HepG2 (cell line): ENCODE data around the gene FRMD5. TPM values are rescaled to one million over a fixed set of nuclear protein-coding genes. Genes with fewer than 3 reads are reported as not detected.

ENCODE experiments used
- ATAC-seq: fragments of 200-7000 bp; cut with Tn5 transposase; 3 replicates; pipeline ENCODE4 v1.9.1; 2020; ENCODE audit warnings: mild to moderate bottlenecking, moderate library complexity
- BruUV-seq: library from RNA; stranded (reverse); fragments of 400-500 nt; replicated peaks from 2 replicates; lab custom pipeline; 2021; lab: Mats Ljungman, UMichigan
- CTCF ChIA-PET: fragments of 300-600 bp; formaldehyde crosslinking; extraction: SDS; loops from one replicate; lab custom pipeline; 2021; ENCODE audit warnings: low total read pairs, inconsistent platforms, low intra/inter-chr PET ratio; lab: Yijun Ruan, JAX
- POLR2A ChIA-PET: fragments of 350-600 bp; sonication (Branson Sonifier 250); formaldehyde crosslinking; loops from one replicate; lab custom pipeline; 2020; ENCODE audit warnings: antibody characterized with exemption, inconsistent platforms; lab: Yijun Ruan, JAX
- DNase-seq: peaks from one replicate; pipeline ENCODE4 v3.0.0-alpha.2; 2015; ENCODE audit warnings: low spot score
- FAIRE-seq: peaks from 3 replicates; lab custom pipeline; 2011; peaks lifted over from hg19 to GRCh38; lab: Jason Lieb, UNC
- H2AFZ ChIP-seq: one replicate; pipeline ENCODE4 v1.6.1; 2011; ENCODE audit warnings: low read length, inconsistent platforms
- H3K27ac ChIP-seq: fragments of 300-600 bp; 3 replicates; pipeline ENCODE4 v1.8.0; 2011; ENCODE audit warnings: mixed run types, mild to moderate bottlenecking, mixed read lengths, low read length, inconsistent platforms; ENCODE audit not compliant: insufficient read depth; ENCODE audit errors: extremely low read length
- H3K27me3 ChIP-seq, 2 experiments: fragments of 200-600 bp in 1 of 2; 2 replicates in 1 of 2; 3 replicates in 1 of 2; pipeline versions ENCODE4 v1.6.0 to v1.8.0; 2011; ENCODE audit warnings: low read length in 2 of 2, mild to moderate bottlenecking in 2 of 2, moderate library complexity in 2 of 2, inconsistent platforms in 1 of 2; ENCODE audit not compliant: insufficient read depth in 2 of 2, control insufficient read depth in 1 of 2
- H3K36me3 ChIP-seq, 2 experiments: fragments of 200-600 bp in 1 of 2; replicated peaks in 1 of 2; 2 replicates in 1 of 2; 3 replicates in 1 of 2; pipeline versions ENCODE4 v1.5.1 to v1.8.0; 2011; ENCODE audit warnings: low read length in 2 of 2, inconsistent platforms in 1 of 2; ENCODE audit not compliant: insufficient read depth in 2 of 2, control insufficient read depth in 1 of 2
- H3K4me1 ChIP-seq: 2 replicates; pipeline ENCODE4 v1.5.1; 2012; ENCODE audit warnings: low read length, inconsistent platforms; ENCODE audit not compliant: insufficient read depth
- H3K4me2 ChIP-seq: 2 replicates; pipeline ENCODE4 v1.6.0; 2011; ENCODE audit warnings: low read depth, low read length, inconsistent platforms
- H3K4me3 ChIP-seq, 3 experiments: fragments of 200-600 bp in 1 of 3; sonication (generic), shearing (Covaris generic) in 1 of 3; replicated peaks in 1 of 3; 2 replicates each; pipeline ENCODE4 v1.5.1; 2011 to 2016; ENCODE audit warnings: low read length in 3 of 3, inconsistent platforms in 2 of 3, low read depth in 2 of 3, mild to moderate bottlenecking in 2 of 3, control low read depth in 1 of 3, mixed read lengths in 1 of 3; ENCODE audit not compliant: insufficient read depth in 1 of 3
- H3K79me2 ChIP-seq: one replicate; pipeline ENCODE4 v1.6.1; 2011; ENCODE audit warnings: low read length, inconsistent platforms; ENCODE audit not compliant: insufficient read depth
- H3K9ac ChIP-seq: 2 replicates; pipeline ENCODE4 v1.6.0; 2011; ENCODE audit warnings: mild to moderate bottlenecking, low read depth, low read length, inconsistent platforms; ENCODE audit not compliant: insufficient read depth
- H3K9me3 ChIP-seq: 2 replicates; pipeline ENCODE4 v1.5.1; 2012; ENCODE audit warnings: mild to moderate bottlenecking, low read length
- H4K20me1 ChIP-seq: 2 replicates; pipeline ENCODE4 v1.6.0; 2011; ENCODE audit warnings: inconsistent platforms, mild to moderate bottlenecking, low read length, moderate library complexity; ENCODE audit not compliant: insufficient read depth
- ARID4A ChIP-seq: sonication (generic); formaldehyde crosslinking; IDR thresholded peaks from 2 replicates; pipeline ENCODE4 v1.5.0; 2020; ENCODE audit warnings: mild to moderate bottlenecking, missing genetic modification reagents, borderline replicate concordance
- ATF7 ChIP-seq, 2 experiments: fragments of 450-650 bp in 1 of 2; sonication (generic) in 1 of 2; formaldehyde crosslinking in 1 of 2; IDR thresholded peaks; 2 replicates each; pipeline versions ENCODE4 v1.4.0 to v1.6.1; 2016 to 2020; ENCODE audit warnings: antibody characterized with exemption in 1 of 2, mild to moderate bottlenecking in 1 of 2, missing genetic modification reagents in 1 of 2
- CEBPB ChIP-seq: IDR thresholded peaks from 2 replicates; pipeline ENCODE4 v1.6.1; 2011; ENCODE audit warnings: low read depth, low read length, improper control_type of control experiment, borderline replicate concordance
- FOSL1 ChIP-seq: sonication (generic); formaldehyde crosslinking; IDR thresholded peaks from 2 replicates; pipeline ENCODE4 v1.9.0; 2021; ENCODE audit warnings: missing genetic modification reagents, borderline replicate concordance
- GPN1 ChIP-seq: sonication (generic); formaldehyde crosslinking; IDR thresholded peaks from 2 replicates; pipeline ENCODE4 v1.5.1; 2020; ENCODE audit warnings: missing genetic modification reagents, borderline replicate concordance
- JUNB ChIP-seq: sonication (generic); formaldehyde crosslinking; IDR thresholded peaks from 2 replicates; pipeline ENCODE4 v1.8.0; 2022; ENCODE audit warnings: missing genetic modification reagents, mild to moderate bottlenecking, borderline replicate concordance
- SSRP1 ChIP-seq: IDR thresholded peaks from 2 replicates; pipeline ENCODE4 v1.6.1; 2016; ENCODE audit warnings: control low read depth
- ZNF343 ChIP-seq: sonication (generic); formaldehyde crosslinking; IDR thresholded peaks from 2 replicates; pipeline ENCODE4 v1.4.0; 2020; ENCODE audit warnings: mild to moderate bottlenecking, missing genetic modification reagents
- ZNF367 ChIP-seq: sonication (generic); formaldehyde crosslinking; IDR thresholded peaks from 2 replicates; pipeline ENCODE4 v1.4.0; 2020; ENCODE audit warnings: missing genetic modification reagents, borderline replicate concordance
- ZNF451 ChIP-seq: sonication (generic); formaldehyde crosslinking; IDR thresholded peaks from 2 replicates; pipeline ENCODE4 v1.5.0; 2020; ENCODE audit warnings: mild to moderate bottlenecking, missing genetic modification reagents
- WGBS: methylation state at CpG from one replicate; pipeline ENCODE4 v1.1.6; 2017; ENCODE audit warnings: low lambda C conversion rate; 5-methylcytosine and 5-hydroxymethylcytosine counted together
- in situ Hi-C: cut with HindIII; loops from 2 replicates; pipeline ENCODE4 v1.10.0; 2017; ENCODE audit warnings: low pct_unique_long_range_greater_than_20kb; ENCODE audit not compliant: extremely low pct_ligation_motif_present
- intact Hi-C: fragments of 100-400 bp; cut with micrococcal nuclease; formaldehyde crosslinking; loops from one replicate; pipeline ENCODE4 v1.10.0; 2022; ENCODE audit not compliant: unreplicated experiment
- polyA plus RNA-seq, 8 experiments: library from polyadenylated mRNA; depleted of rRNA in 3 of 8; stranded (reverse) in 7 of 8; unstranded in 1 of 8; fragments of >200 nt; fragmentation: Illumina TruSeq in 4 of 8; extraction: Trizol in 4 of 8; gene quantifications; 2 replicates each; pipeline versions ENCODE4 v1.2.1 to v1.2.3, GENCODE V29; 2011 to 2016; ENCODE audit warnings: low read depth in 4 of 8, missing spikeins in 1 of 8, mixed read lengths in 1 of 8; ENCODE audit not compliant: insufficient read depth in 1 of 8
- total RNA-seq, 5 experiments: library from RNA; depleted of rRNA; stranded (reverse); fragments of >200 nt; fragmentation: Illumina TruSeq; extraction: Trizol; gene quantifications; 2 replicates each; pipeline ENCODE4 v1.2.3, GENCODE V29; 2016; ENCODE audit warnings: low read depth in 1 of 5

The FRMD5 gene
- total and polyA plus RNA-seq, 2 of the 13 experiments (the other 11 are each of a cell fraction or from before 2014, with no cell fraction given): 0.93 to 1.5 TPM

- WGBS: 5% methylated on average over 3 of the region's 3 CpGs
- ChIA-PET POLR2A (no interaction called here), CTCF (no interaction called here)
- Histone ChIP-seq H3K4me2 (no peak overlapping the region), H4K20me1 (no peaks in the 10 kb centered on the region), H3K27ac (no peak overlapping the region), H3K4me3 (no peak overlapping the region), H3K27me3 (no peaks in the 10 kb centered on the region), H3K9me3 (no peaks in the 10 kb centered on the region), H3K4me1 (no peaks in the 10 kb centered on the region), H2AFZ (no peak overlapping the region), H3K36me3 (no peaks in the 10 kb centered on the region), H3K9ac (no peak overlapping the region), H3K79me2 (no peaks in the 10 kb centered on the region)
- no TSS peak for BruUV-seq
- TF ChIP-seq JUNB (CRISPR knock-in tag): no peak
- peak; percentile 13; the same call in 1 of the 2 replicates for TF ChIP-seq CEBPB
- TF ChIP-seq ATF7 (IDR thresholded peaks at IDR 0.05): peak; percentile 89
- TF ChIP-seq ATF7 (CRISPR knock-in tag; IDR thresholded peaks at IDR 0.05): no peak
- FAIRE-seq (no peak), ATAC-seq (no peak), DNase-seq (peak; percentile 21)
- intact Hi-C loops (no loop called here), in situ Hi-C loops (no loop called here)
These were observed 179.3 kb downstream of the FRMD5 start for GRCh38 chr15:44015545-44016305.

- Histone ChIP-seq H3K4me2 (no peak overlapping the region), H3K27ac (no peak overlapping the region), H3K4me1 (no peaks in the 10 kb centered on the region), H3K79me2 (no peaks in the 10 kb centered on the region), H3K27me3 (no peaks in the 10 kb centered on the region), H3K9me3 (no peaks in the 10 kb centered on the region), H3K9ac (no peak overlapping the region), H4K20me1 (no peaks in the 10 kb centered on the region), H3K4me3 (no peak overlapping the region), H2AFZ (no peak overlapping the region), H3K36me3 (no peaks in the 10 kb centered on the region)
- WGBS: 26% methylated on average over 5 of the region's 5 CpGs
- POLR2A ChIA-PET: no interaction called here
- DNase-seq (no peak), FAIRE-seq (no peak), ATAC-seq (no peak)
- CTCF ChIA-PET: no interaction called here
- in situ Hi-C loops: no loop called here
- no TSS peak for BruUV-seq
- intact Hi-C loops: no loop called here
- TF ChIP-seq ZNF367 (CRISPR knock-in tag): no peak
- peak; percentile 39 for TF ChIP-seq ATF7 (IDR thresholded peaks at IDR 0.05)
- TF ChIP-seq ATF7 (CRISPR knock-in tag; IDR thresholded peaks at IDR 0.05): no peak
- TF ChIP-seq SSRP1 (CRISPR knock-in tag): no peak
- no peak for TF ChIP-seq ZNF343
- TF ChIP-seq GPN1: no peak
- no peak for TF ChIP-seq ZNF451 (CRISPR knock-in tag)
- no peak for TF ChIP-seq ARID4A (CRISPR knock-in tag)
- no peak for TF ChIP-seq FOSL1 (CRISPR knock-in tag)
These were observed 183.7 kb downstream of the FRMD5 start for GRCh38 chr15:44011238-44011854.
